NB4 (cell line): ENCODE data around the gene IRF1.

Source experiments
- DNase-seq: peaks from one replicate; pipeline ENCODE4 v3.0.0; 2010; ENCODE audit warnings: low read depth
- H3K4me3 ChIP-seq: one replicate; pipeline ENCODE4 v1.5.1; 2011; ENCODE audit warnings: mild to moderate bottlenecking, low read depth, low read length, moderate library complexity
- CTCF ChIP-seq: IDR thresholded peaks from one replicate; pipeline ENCODE4 v1.5.1; 2012; ENCODE audit warnings: low read depth, low read length
- MAX ChIP-seq: IDR thresholded peaks from 2 replicates; pipeline ENCODE4 v1.6.1; 2011; ENCODE audit warnings: low read depth, low read length
- MYC ChIP-seq: IDR thresholded peaks from 2 replicates; pipeline ENCODE4 v1.6.1; 2011; ENCODE audit warnings: low read depth, low read length
- POLR2A ChIP-seq: IDR thresholded peaks from 2 replicates; pipeline ENCODE4 v1.6.1; 2011; ENCODE audit warnings: mild to moderate bottlenecking; ENCODE audit not compliant: insufficient read length; ENCODE audit errors: extremely low read depth

The IRF1 gene

GRCh38 chr5:132473019-132473531, 17.5 kb downstream of the IRF1 start:
- no peak overlapping the region for H3K4me3 ChIP-seq
- no peak for TF ChIP-seq MYC
- TF ChIP-seq POLR2A: no peak
- no peak for TF ChIP-seq MAX
- TF ChIP-seq CTCF: no peak
- DNase-seq: peak; percentile 37

GRCh38 chr5:132472431-132472830, 18.1 kb downstream of the IRF1 start:
- H3K4me3 ChIP-seq: no peak overlapping the region
- DNase-seq: no peak
- no peak for TF ChIP-seq CTCF
- TF ChIP-seq MYC: no peak
- TF ChIP-seq MAX: no peak
- TF ChIP-seq POLR2A: no peak

GRCh38 chr5:132471944-132472343, 18.6 kb downstream of the IRF1 start:
- DNase-seq: no peak
- TF ChIP-seq MAX (no peak), MYC (no peak), POLR2A (no peak), CTCF (no peak)

GRCh38 chr5:132471151-132471907, 19.2 kb downstream of the IRF1 start:
- no peak for DNase-seq
- TF ChIP-seq MYC (no peak), CTCF (no peak), MAX (no peak), POLR2A (no peak)
- H3K4me3 ChIP-seq: no peak overlapping the region

More at GRCh38 chr5:132471944-132472343, 18.6 kb downstream of the IRF1 start:
- no peak overlapping the region for H3K4me3 ChIP-seq

- no peak overlapping the region for H3K4me3 ChIP-seq
- no peak for DNase-seq
- TF ChIP-seq MYC (no peak), MAX (no peak), POLR2A (no peak), CTCF (no peak)
Measured at GRCh38 chr5:132470596-132470995, 20.0 kb downstream of the IRF1 start.

- TF ChIP-seq MYC: no peak
- TF ChIP-seq POLR2A: no peak
- no peak for TF ChIP-seq CTCF
- no peak for TF ChIP-seq MAX
- H3K4me3 ChIP-seq: no peak overlapping the region
- no peak for DNase-seq
Measured at GRCh38 chr5:132470010-132470392, 20.6 kb downstream of the IRF1 start.
